HepG2 (cell line): ENCODE data around the gene KTN1. TPM values are rescaled to one million over a fixed set of nuclear protein-coding genes. Genes with fewer than 3 reads are reported as not detected.

Experiments used
- ATAC-seq: fragments of 200-7000 bp; cut with Tn5 transposase; 3 replicates; pipeline ENCODE4 v1.9.1; 2020; ENCODE audit warnings: mild to moderate bottlenecking, moderate library complexity
- BruUV-seq: library from RNA; stranded (reverse); fragments of 400-500 nt; replicated peaks from 2 replicates; lab custom pipeline; 2021; lab: Mats Ljungman, UMichigan
- CTCF ChIA-PET: fragments of 300-600 bp; formaldehyde crosslinking; extraction: SDS; loops from one replicate; lab custom pipeline; 2021; ENCODE audit warnings: low total read pairs, inconsistent platforms, low intra/inter-chr PET ratio; lab: Yijun Ruan, JAX
- POLR2A ChIA-PET: fragments of 350-600 bp; sonication (Branson Sonifier 250); formaldehyde crosslinking; loops from one replicate; lab custom pipeline; 2020; ENCODE audit warnings: antibody characterized with exemption, inconsistent platforms; lab: Yijun Ruan, JAX
- DNase-seq: peaks from one replicate; pipeline ENCODE4 v3.0.0-alpha.2; 2015; ENCODE audit warnings: low spot score
- FAIRE-seq: peaks from 3 replicates; lab custom pipeline; 2011; peaks lifted over from hg19 to GRCh38; lab: Jason Lieb, UNC
- H2AFZ ChIP-seq: one replicate; pipeline ENCODE4 v1.6.1; 2011; ENCODE audit warnings: low read length, inconsistent platforms
- H3K27ac ChIP-seq: fragments of 300-600 bp; 3 replicates; pipeline ENCODE4 v1.8.0; 2011; ENCODE audit warnings: mixed run types, mild to moderate bottlenecking, mixed read lengths, low read length, inconsistent platforms; ENCODE audit not compliant: insufficient read depth; ENCODE audit errors: extremely low read length
- H3K27me3 ChIP-seq, 2 experiments: fragments of 200-600 bp in 1 of 2; 2 replicates in 1 of 2; 3 replicates in 1 of 2; pipeline versions ENCODE4 v1.6.0 to v1.8.0; 2011; ENCODE audit warnings: low read length in 2 of 2, mild to moderate bottlenecking in 2 of 2, moderate library complexity in 2 of 2, inconsistent platforms in 1 of 2; ENCODE audit not compliant: insufficient read depth in 2 of 2, control insufficient read depth in 1 of 2
- H3K36me3 ChIP-seq, 2 experiments: fragments of 200-600 bp in 1 of 2; replicated peaks in 1 of 2; 2 replicates in 1 of 2; 3 replicates in 1 of 2; pipeline versions ENCODE4 v1.5.1 to v1.8.0; 2011; ENCODE audit warnings: low read length in 2 of 2, inconsistent platforms in 1 of 2; ENCODE audit not compliant: insufficient read depth in 2 of 2, control insufficient read depth in 1 of 2
- H3K4me1 ChIP-seq: 2 replicates; pipeline ENCODE4 v1.5.1; 2012; ENCODE audit warnings: low read length, inconsistent platforms; ENCODE audit not compliant: insufficient read depth
- H3K4me2 ChIP-seq: 2 replicates; pipeline ENCODE4 v1.6.0; 2011; ENCODE audit warnings: low read depth, low read length, inconsistent platforms
- H3K4me3 ChIP-seq, 3 experiments: fragments of 200-600 bp in 1 of 3; sonication (generic), shearing (Covaris generic) in 1 of 3; replicated peaks in 1 of 3; 2 replicates each; pipeline ENCODE4 v1.5.1; 2011 to 2016; ENCODE audit warnings: low read length in 3 of 3, inconsistent platforms in 2 of 3, low read depth in 2 of 3, mild to moderate bottlenecking in 2 of 3, control low read depth in 1 of 3, mixed read lengths in 1 of 3; ENCODE audit not compliant: insufficient read depth in 1 of 3
- H3K79me2 ChIP-seq: one replicate; pipeline ENCODE4 v1.6.1; 2011; ENCODE audit warnings: low read length, inconsistent platforms; ENCODE audit not compliant: insufficient read depth
- H3K9ac ChIP-seq: 2 replicates; pipeline ENCODE4 v1.6.0; 2011; ENCODE audit warnings: mild to moderate bottlenecking, low read depth, low read length, inconsistent platforms; ENCODE audit not compliant: insufficient read depth
- H3K9me3 ChIP-seq: 2 replicates; pipeline ENCODE4 v1.5.1; 2012; ENCODE audit warnings: mild to moderate bottlenecking, low read length
- H4K20me1 ChIP-seq: 2 replicates; pipeline ENCODE4 v1.6.0; 2011; ENCODE audit warnings: inconsistent platforms, mild to moderate bottlenecking, low read length, moderate library complexity; ENCODE audit not compliant: insufficient read depth
- AGO1 ChIP-seq: fragments of 200-400 bp; formaldehyde crosslinking; IDR thresholded peaks from 2 replicates; pipeline ENCODE4 v1.6.1; 2017; ENCODE audit warnings: mild to moderate bottlenecking, low read depth, low read length, moderate library complexity; ENCODE audit not compliant: poor library complexity, severe bottlenecking
- AHR ChIP-seq: IDR thresholded peaks from 2 replicates; pipeline ENCODE4 v1.6.1; 2018; ENCODE audit warnings: missing genetic modification reagents, missing compliant biosample characterization
- ARID5B ChIP-seq: IDR thresholded peaks from 2 replicates; pipeline ENCODE4 v1.4.0; 2020; ENCODE audit warnings: mild to moderate bottlenecking, missing genetic modification reagents
- DMTF1 ChIP-seq: sonication (generic); formaldehyde crosslinking; IDR thresholded peaks from 2 replicates; pipeline ENCODE4 v1.4.0; 2020; ENCODE audit warnings: mild to moderate bottlenecking, missing genetic modification reagents
- HNRNPH1 ChIP-seq: fragments of 200-400 bp; formaldehyde crosslinking; optimal IDR thresholded peaks from 2 replicates; pipeline ENCODE3; 2017; ENCODE audit warnings: mild to moderate bottlenecking, low read depth, low read length
- NR2F2 ChIP-seq: IDR thresholded peaks from 2 replicates; pipeline ENCODE4 v1.6.1; 2012; ENCODE audit warnings: low read depth, inconsistent platforms, borderline replicate concordance
- SMAD3 ChIP-seq: sonication (generic); formaldehyde crosslinking; IDR thresholded peaks from 2 replicates; pipeline ENCODE4 v1.4.0; 2020; ENCODE audit warnings: missing genetic modification reagents
- TBX3 ChIP-seq: fragments of 450-650 bp; IDR thresholded peaks from 2 replicates; pipeline ENCODE4 v1.6.1; 2017; ENCODE audit warnings: antibody characterized with exemption, mild to moderate bottlenecking, inconsistent platforms, borderline replicate concordance
- THAP11 ChIP-seq: IDR thresholded peaks from 2 replicates; pipeline ENCODE4 v1.6.1; 2016; ENCODE audit warnings: missing biosample characterization, missing genetic modification reagents
- ZBTB46 ChIP-seq: sonication (generic); formaldehyde crosslinking; IDR thresholded peaks from 2 replicates; pipeline ENCODE4 v1.4.0; 2020; ENCODE audit warnings: mild to moderate bottlenecking, missing genetic modification reagents, borderline replicate concordance
- ZNF292 ChIP-seq: sonication (generic); formaldehyde crosslinking; IDR thresholded peaks from 2 replicates; pipeline ENCODE4 v1.8.1; 2022; ENCODE audit warnings: mild to moderate bottlenecking, low read depth, missing genetic modification reagents, borderline replicate concordance
- ZNF629 ChIP-seq: sonication (generic); formaldehyde crosslinking; conservative IDR thresholded peaks from 2 replicates; pipeline ENCODE4 v1.5.0; 2020; ENCODE audit warnings: missing genetic modification reagents
- ZNF770 ChIP-seq: sonication (generic); formaldehyde crosslinking; IDR thresholded peaks from 2 replicates; pipeline ENCODE4 v1.5.0; 2020; ENCODE audit warnings: mild to moderate bottlenecking, missing genetic modification reagents
- WGBS: methylation state at CpG from one replicate; pipeline ENCODE4 v1.1.6; 2017; ENCODE audit warnings: low lambda C conversion rate; 5-methylcytosine and 5-hydroxymethylcytosine counted together
- in situ Hi-C: cut with HindIII; loops from 2 replicates; pipeline ENCODE4 v1.10.0; 2017; ENCODE audit warnings: low pct_unique_long_range_greater_than_20kb; ENCODE audit not compliant: extremely low pct_ligation_motif_present
- intact Hi-C: fragments of 100-400 bp; cut with micrococcal nuclease; formaldehyde crosslinking; loops from one replicate; pipeline ENCODE4 v1.10.0; 2022; ENCODE audit not compliant: unreplicated experiment
- polyA plus RNA-seq, 8 experiments: library from polyadenylated mRNA; depleted of rRNA in 3 of 8; stranded (reverse) in 7 of 8; unstranded in 1 of 8; fragments of >200 nt; fragmentation: Illumina TruSeq in 4 of 8; extraction: Trizol in 4 of 8; gene quantifications; 2 replicates each; pipeline versions ENCODE4 v1.2.1 to v1.2.3, GENCODE V29; 2011 to 2016; ENCODE audit warnings: low read depth in 4 of 8, missing spikeins in 1 of 8, mixed read lengths in 1 of 8; ENCODE audit not compliant: insufficient read depth in 1 of 8
- total RNA-seq, 5 experiments: library from RNA; depleted of rRNA; stranded (reverse); fragments of >200 nt; fragmentation: Illumina TruSeq; extraction: Trizol; gene quantifications; 2 replicates each; pipeline ENCODE4 v1.2.3, GENCODE V29; 2016; ENCODE audit warnings: low read depth in 1 of 5

Gene KTN1
- total and polyA plus RNA-seq, 2 of the 13 experiments (the other 11 are each of a cell fraction or from before 2014, with no cell fraction given): 60.6 to 169 TPM

GRCh38 chr14:55592436-55592835 is 12.4 kb downstream of the KTN1 start:
- H3K9ac ChIP-seq: no peak overlapping the region
- no peaks in the 10 kb centered on the region for H3K9me3 ChIP-seq
- H4K20me1 ChIP-seq: peaks cover 24% of the 10 kb centered on the region
- peaks cover 93% of the 10 kb centered on the region for H3K79me2 ChIP-seq
- H3K4me2 ChIP-seq: peak overlapping the region; percentile 52
- ATAC-seq (peak; percentile 84), DNase-seq (peak; percentile 82), FAIRE-seq (peak; percentile 84)
- no peak overlapping the region for H3K4me3 ChIP-seq
- H3K27ac ChIP-seq: peak overlapping the region; percentile 58
- H3K36me3 ChIP-seq: no peaks in the 10 kb centered on the region
- in situ Hi-C loops (no loop called here), intact Hi-C loops (no loop called here)
- 3% methylated on average over 2 of the region's 2 CpGs for WGBS
- ChIA-PET CTCF (no interaction called here), POLR2A (no interaction called here)
- peaks cover 90% of the 10 kb centered on the region for H3K4me1 ChIP-seq
- no peaks in the 10 kb centered on the region for H3K27me3 ChIP-seq
- no TSS peak for BruUV-seq
- no peak overlapping the region for H2AFZ ChIP-seq
- TF ChIP-seq AHR: no peak
- no peak for TF ChIP-seq ZBTB46 (CRISPR knock-in tag)
- TF ChIP-seq THAP11 (CRISPR knock-in tag): 0 out of 2 replicates have a peak, but pooled peaks have one; percentile 16
- TF ChIP-seq AGO1: no peak
- TF ChIP-seq SMAD3 (CRISPR knock-in tag): no peak
- peak; percentile 33; the same call in 1 of the 2 replicates for TF ChIP-seq NR2F2
- TF ChIP-seq ZNF292 (CRISPR knock-in tag): no peak
- peak; percentile 91; the same call in 1 of the 2 replicates for TF ChIP-seq TBX3
- TF ChIP-seq ARID5B: peak; percentile 79
- TF ChIP-seq ZNF629: no peak
- no peak for TF ChIP-seq ZNF770
- no peak for TF ChIP-seq HNRNPH1
- no peak for TF ChIP-seq DMTF1 (CRISPR knock-in tag)
